HG03457 (cell line): Measurements from ENCODE around the gene MARK3.

Source experiments
- ATAC-seq: cut with Tn5 transposase; IDR thresholded peaks from one replicate; pipeline ENCODE4 v1.9.1; 2021; ENCODE audit warnings: moderate number of reproducible peaks; ENCODE audit not compliant: unreplicated experiment

The MARK3 gene

GRCh38 chr14:103535081-103535890, 150.1 kb downstream of the MARK3 start:
- ATAC-seq, result no peak

- ATAC-seq, result no peak
These were observed 150.8 kb downstream of the MARK3 start for GRCh38 chr14:103535891-103536565.

- ATAC-seq, result no peak
These were observed 151.5 kb downstream of the MARK3 start for GRCh38 chr14:103536693-103537092.

- no peak for ATAC-seq
These were observed 152.2 kb downstream of the MARK3 start for GRCh38 chr14:103537175-103537990.

- no peak for ATAC-seq
These were observed 153.3 kb downstream of the MARK3 start for GRCh38 chr14:103538291-103539055.

GRCh38 chr14:103539056-103539825, 154.0 kb downstream of the MARK3 start:
- no peak for ATAC-seq

GRCh38 chr14:103540821-103541708, 155.8 kb downstream of the MARK3 start:
- ATAC-seq, result no peak

- ATAC-seq, result no peak
These were observed 156.7 kb downstream of the MARK3 start for GRCh38 chr14:103541709-103542604.

GRCh38 chr14:103542605-103543088, 157.4 kb downstream of the MARK3 start:
- no peak for ATAC-seq

GRCh38 chr14:103543140-103543539, 157.9 kb downstream of the MARK3 start:
- ATAC-seq, result no peak

GRCh38 chr14:103543721-103544387, 158.6 kb downstream of the MARK3 start:
- ATAC-seq, result no peak

- ATAC-seq, result no peak
These were observed 159.4 kb downstream of the MARK3 start for GRCh38 chr14:103544388-103545218.

- ATAC-seq, result no peak
These were observed 160.2 kb downstream of the MARK3 start for GRCh38 chr14:103545219-103545914.

GRCh38 chr14:103545915-103546651, 160.9 kb downstream of the MARK3 start:
- no peak for ATAC-seq
